Islet of Langerhans (tissue), 1 donor: ENCODE results near the gene ARHGEF40.
A peak's percentile ranks its signal among the peaks of the same experiment; 100 is the strongest.

Source experiments
- FAIRE-seq: peaks from one replicate; lab custom pipeline; 2011; peaks lifted over from hg19 to GRCh38; lab: Jason Lieb, UNC

Gene ARHGEF40

DNA sequence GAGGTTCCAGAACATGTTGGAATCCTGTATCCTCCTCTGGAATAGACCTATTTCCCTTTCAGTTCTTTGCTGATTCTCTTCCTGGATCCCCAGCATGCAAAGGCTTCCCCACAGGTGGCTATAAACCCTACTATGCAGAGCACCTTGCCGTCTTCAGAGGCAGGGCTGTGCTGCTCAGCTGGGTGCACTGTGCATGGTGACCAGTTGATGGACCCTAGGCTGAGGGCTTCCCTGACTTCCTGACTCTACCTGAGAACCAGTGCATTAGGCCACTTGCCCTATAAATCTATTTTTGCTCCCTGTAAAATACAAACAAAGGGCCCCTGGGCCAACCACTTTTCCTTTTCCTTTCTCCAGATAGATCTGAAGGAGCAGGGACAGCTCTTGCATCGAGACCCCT lies 14.3 kb downstream of the ARHGEF40 start:
- no peak for FAIRE-seq

DNA sequence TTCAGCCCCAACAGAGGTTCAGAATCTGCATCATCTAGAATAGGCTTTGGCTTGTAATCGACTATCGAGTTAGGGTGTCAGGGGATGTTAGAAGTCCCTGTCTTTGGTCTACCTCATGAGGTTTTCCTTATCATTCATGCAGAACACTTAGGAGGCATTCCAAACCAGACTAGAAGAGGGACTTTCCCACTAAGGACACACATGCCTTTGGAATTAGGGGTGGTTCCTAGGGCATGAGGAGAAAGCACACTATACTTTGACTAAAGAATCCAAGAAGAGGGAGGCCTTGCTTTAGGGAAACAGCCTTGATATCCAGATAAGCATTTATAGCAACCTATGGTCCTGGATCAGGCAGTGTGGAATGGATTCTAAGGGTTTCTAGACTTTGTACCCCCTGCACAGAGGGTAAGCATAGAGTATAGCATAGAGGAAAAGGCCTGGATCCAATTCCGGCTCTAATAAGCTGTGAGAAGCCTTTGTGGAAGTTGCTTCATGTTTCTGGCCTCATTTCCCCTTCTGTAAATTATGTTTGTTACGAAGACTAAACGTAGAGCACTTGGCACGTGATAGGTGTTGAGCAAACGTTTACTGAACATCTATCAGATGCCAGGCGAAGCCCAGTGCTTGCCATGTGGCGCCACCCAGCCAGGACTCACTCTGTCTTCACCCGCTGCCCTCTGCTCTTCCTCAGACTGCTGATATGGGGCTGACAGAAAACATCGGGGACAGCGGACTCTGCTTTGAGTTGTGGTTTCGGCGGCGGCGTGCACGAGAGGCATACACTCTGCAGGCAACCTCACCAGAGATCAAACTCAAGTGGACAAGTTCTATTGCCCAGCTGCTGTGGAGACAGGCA lies 15.1 kb downstream of the ARHGEF40 start:
- no peak for FAIRE-seq

DNA sequence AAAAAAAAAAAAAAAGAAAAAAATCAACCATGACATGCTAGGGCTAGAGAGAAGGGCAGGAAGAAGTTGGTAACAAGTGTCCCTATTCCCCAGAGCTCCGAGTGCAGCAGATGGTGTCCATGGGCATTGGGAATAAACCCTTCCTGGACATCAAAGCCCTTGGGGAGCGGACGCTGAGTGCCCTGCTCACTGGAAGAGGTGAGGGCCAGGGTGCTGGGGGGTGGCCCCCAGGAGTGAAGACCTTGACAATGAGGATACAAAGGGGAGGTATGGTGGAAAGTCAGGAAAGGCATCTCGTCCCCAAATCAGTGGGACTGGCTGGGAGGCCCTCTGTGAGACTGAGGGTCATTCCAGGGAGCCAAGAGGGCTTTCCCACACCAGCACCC lies 16.8 kb downstream of the ARHGEF40 start:
- FAIRE-seq, result no peak

DNA sequence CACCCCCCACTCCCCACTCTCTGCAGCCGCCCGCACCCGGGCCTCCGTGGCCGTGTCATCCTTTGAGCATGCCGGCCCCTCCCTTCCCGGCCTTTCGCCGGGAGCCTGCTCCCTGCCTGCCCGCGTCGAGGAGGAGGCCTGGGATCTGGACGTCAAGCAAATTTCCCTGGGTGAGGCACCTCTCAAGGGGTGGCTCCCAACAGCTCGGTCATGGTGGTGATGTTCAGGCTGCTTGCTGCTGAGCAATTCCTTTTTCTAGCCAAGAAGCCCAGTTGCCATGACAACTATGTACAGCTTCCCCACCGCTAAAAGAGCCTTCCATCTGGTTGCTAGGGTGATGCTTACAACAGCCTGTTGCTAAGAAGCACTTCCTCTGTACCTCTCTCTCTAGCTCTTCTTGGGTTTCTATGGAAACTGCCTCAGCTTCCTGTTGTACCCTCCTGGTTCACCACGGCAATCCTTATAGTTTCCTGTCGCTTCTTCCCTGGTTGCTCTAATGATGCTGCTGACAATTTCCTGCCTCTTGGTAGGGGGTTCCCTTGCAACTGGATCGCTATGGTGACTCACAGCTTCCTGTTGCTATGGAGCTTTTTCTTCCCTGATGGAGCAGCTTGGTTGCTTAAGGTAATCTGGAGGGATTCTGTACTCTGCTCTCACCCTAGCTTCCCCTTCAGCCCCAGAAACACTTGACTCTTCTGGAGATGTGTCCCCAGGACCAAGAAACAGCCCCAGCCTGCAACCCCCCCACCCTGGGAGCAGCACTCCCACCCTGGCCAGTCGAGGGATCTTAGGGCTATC lies 17.4 kb downstream of the ARHGEF40 start:
- peak; percentile 79 for FAIRE-seq

DNA sequence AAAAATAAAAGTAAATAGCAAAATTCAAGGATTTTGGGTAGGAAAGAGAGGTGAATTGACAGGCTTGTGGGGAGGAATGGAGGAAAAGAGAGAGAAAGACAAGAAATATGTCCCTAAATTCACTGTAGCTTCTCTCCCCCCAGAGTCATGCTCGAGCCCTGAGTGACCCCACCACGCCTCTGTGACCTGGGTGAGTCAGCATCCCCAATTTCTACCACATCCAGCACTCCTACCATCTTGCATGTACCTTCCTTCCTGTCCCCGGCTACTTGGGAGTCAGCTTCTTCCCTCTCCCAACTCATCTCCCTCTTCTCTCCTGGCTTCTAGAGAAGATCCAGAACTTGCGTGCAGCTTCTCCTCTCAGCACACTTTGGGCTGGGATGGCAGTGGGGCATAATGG lies 18.6 kb downstream of the ARHGEF40 start:
- no peak for FAIRE-seq

DNA sequence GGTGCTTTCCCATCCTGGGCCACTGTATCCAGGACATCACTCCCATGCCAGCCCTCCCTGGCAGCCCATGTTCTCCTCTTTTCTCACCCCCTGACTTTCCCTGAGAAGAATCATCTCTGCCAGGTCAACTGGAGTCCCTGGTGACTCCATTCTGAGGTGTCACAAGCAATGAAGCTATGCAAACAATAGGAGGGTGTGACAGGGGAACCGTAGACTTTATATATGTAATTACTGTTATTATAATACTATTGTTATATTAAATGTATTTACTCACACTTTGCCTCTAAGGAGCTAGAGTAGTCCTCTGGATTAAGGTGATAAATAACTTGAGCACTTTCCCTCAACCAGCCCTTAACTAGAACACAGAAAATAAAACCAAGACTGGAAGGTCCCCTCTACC lies 19.2 kb downstream of the ARHGEF40 start:
- FAIRE-seq, result no peak

DNA sequence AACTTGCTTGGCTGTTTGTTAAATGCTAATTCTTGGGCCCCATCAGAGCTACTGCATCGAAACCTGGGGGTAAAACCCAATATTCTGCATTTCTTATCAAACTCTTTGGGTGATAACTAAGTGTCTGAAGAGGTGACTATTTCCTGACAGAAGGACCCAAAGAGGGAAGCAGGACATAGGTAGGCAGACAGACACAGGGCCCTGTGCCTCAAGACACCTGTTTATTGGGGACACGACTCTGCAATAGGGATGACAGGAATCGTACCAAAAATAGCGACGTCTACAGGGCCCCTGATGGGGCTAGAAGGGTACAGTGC lies 19.7 kb downstream of the ARHGEF40 start:
- FAIRE-seq, result no peak

DNA sequence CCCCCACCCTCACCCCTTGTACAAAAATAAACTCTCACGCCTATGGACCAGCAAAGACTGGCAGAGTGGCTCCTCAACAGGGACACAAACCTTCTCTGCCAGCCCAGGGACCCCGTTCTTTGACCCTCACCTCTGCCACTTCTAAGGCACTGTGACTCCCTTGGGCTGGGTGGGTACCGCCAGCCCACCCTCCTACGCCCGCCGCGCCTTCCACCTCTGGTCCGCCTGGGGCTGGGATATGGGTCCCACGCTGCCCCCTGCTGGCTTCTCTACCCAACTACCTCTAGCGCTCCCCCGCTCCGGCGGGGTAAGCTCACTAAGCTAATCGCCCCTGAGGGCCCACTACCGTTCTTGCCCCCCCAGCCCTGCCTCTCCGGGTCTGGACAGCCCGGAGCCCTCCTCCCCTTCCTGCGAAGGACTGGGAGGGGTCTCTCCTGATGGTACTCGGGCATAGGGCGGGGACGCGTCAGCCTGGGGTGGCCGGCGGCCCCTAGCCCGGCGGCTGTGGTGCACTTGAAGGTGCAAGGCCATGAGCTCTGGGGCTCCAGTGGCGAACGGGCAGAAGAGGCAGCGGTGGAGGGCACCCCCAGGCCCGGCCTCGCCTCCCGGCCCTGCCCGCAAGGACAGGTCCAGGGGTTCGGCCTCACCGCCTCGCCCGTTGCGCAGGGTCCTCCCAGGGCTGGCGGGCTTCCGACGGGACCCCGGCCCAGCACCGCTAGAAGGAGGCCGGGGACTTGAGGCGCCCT lies 20.3 kb downstream of the ARHGEF40 start:
- no peak for FAIRE-seq

DNA sequence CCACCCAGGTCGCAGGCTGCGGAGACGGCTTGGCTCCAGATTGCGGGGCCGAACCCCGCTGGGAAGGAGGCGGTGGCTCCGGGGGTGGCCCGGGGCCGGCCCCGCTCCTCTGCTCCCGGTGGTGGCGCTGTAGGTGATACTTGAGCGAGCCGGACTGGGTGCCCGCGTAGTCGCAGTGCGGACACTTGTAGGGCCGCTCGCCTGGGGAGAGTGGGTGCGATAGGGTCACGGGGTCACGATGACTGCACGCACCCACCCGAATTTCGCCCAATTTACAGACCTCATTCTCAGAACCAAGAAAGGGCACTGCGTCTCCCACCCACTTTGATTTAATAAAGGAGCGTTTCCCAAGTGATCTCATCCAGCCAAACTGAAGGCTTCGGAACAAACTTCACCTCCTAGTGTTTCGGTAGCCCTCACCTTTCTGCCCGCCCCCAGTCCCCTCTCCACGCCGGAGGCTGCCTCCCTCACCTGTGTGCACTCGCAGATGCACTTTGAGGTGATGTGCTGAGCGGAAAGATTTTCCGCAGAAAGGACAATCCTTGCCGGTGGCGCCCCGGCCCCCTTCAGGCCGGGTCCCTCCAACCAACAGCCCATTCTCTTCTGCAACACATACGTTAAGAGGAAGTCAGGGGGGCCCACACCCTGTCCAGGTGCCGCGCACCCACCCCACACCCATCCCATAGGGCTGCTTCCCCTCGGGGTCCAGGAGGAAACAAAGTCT lies 21.0 kb downstream of the ARHGEF40 start:
- no peak for FAIRE-seq

DNA sequence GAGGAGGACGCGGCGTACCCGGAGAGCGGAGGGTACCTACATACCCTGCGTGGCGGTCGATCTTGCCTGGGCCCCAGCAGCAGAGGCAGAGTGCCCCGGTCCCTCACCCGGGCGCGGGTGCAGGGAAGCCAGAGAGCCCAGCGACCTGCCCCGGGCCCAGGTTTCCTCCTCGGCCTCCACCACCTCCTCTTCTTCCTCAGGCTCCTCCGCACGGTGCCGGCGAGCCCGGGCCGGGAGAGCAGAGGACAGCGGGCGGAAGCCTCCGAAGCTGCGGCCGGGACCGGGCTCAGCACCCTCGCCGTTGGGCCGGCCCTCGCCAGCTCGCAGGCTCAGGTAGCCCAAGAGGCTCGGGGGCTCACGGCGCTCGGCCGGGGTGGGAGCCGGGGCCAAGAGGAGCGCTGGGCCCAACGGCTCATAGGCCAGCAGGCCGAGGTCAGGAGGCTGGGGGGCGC lies 21.7 kb downstream of the ARHGEF40 start:
- no peak for FAIRE-seq

DNA sequence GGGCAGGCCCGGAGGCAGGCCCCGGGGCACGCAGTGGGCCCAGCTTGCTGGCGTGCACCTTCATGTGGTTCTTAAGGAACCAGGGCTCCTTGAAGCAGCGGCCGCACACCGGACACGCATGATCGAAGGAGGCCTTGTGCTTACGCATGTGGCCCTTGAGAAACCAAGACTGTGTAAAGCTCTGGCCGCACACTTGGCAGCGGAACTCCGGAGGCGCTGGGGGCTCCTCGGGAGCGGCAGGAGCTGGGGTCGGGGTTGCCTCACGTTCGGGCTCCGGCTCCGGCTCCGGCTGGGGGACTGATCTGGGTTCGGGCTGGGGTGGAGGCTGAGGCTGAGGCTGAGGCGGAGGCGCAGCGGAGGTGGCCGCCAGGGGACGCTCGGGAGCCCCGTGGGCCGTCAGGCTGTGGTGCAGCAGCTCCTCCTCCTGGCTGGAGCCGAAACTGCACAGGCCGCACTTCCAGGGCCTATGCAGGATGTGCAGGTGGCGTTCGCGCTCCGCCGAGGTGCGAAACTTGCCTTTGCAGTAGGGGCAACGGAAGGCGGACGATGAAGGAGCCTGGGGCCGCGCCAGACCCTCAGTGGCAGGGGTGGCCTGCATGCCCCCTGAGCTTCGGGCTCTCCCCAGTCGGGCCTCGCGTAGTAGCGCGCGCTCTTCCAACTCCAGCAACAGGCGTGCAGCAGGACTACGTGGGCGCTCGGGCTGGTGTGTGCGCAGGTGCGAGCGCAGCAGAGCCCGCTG lies 22.3 kb downstream of the ARHGEF40 start:
- FAIRE-seq, result no peak

DNA sequence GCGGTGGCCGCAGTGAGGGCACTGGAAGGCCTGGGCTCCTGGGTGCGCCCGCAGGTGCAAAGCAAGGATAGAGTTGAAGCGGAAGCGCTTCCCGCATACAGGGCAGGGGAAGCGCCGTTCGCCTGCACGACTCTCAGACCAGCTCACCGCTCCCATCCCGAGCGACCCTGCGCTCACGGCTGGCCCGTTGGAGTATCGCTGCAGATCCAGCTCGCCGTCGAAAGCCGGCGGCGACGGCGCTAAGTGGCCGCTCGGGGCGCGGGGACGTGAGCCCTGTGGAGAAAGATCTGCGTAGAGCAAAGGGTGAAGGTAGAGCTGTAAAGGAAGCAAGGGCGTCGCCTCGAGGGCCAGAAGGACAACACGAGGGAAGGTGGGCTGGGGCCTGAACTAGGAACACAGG lies 22.9 kb downstream of the ARHGEF40 start:
- FAIRE-seq, result no peak

DNA sequence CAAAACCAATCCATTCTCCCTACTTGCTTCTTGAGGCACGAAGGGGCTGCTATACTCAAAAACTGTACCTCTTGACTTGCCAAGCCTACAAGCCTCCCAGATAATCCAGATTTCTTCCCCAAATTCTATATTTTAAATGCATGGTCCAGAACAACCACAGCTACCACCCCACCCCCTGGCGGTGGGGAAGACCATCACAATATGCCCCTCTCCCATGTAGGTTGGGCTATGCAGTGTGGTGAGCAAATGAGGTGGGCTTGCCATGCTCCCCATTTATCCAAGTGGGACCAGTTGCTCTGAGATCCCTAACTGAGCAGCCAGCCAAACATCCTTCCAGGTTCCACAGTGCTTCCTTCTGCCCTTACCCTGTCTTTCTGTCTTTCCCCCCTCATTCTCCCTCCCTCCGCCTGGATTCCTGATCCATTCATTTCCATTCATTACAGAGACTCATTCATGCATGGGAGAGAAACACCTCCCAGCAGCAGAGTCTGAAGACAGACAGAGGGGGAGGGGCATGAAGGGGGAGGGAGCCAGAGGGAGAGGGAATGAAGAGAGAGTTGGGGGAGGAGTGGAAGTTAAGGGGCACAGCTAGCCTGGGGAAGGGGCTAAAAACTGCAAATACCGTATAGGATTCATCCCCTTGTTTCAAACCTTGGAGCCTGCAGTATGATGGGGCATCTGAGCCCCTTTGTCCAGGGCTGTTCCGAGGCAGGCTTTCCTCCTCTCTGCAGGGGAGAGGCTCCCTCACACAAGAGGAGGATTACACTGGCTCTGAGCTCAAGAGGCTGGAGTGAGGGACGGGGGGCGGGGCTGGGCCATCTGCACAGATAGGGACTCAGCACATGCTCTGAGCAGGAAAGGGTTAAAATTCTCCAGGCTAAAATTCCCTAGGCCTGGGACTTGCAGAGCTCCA lies 23.9 kb downstream of the ARHGEF40 start:
- no peak for FAIRE-seq

DNA sequence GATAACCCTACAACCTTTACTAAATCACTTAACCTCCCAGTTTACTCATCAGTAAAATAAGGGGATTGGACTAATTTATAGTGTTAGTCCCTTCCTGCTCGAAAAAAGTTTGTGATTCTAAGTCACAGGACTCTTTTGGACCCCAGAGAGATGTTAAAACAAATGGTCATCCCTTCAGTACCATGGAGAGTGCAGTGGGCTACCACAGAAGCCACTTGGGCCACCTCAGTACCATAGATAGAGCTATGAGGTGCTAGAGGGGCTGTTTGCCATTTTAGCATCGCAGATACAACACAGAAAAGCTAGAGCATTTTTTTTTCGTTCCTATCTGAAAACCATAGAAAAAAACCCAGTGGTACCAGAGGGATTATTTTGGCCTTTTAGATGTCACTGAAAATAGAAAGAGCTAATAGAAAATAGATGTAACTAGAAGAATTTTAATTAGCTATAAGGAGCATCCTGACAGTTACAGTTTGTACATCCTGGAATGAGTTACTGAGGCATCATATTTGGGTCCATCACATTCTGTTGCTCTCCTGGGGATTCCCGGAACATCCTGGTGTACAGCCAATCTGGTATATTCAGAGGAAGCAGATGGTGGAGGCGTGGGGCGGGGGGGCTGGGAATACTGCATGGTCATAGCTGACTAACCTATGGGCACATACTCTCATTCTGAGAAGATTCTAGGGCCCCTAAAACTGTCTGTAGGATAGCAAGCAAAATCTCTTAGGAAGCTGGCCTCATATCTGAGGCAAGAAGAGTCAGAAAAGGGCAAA lies 25.5 kb downstream of the ARHGEF40 start:
- FAIRE-seq, result no peak

DNA sequence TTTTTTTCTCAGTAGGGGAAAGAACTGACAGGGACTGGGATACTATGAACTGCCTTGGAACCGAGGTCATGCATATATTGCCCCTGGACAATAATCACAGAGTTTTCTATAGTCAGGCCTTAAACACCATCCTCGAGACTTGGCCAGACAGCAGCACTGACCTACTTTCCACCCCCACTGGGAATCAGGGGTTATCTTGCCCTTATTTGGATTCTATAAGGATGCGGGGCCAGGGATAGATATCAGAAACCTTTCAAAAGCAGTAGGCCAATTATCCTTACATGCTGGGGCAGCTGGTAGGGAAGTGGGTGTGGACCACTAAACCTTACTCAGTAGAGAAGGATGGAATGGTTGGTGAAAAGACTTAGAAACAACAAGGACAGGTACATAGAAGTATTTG lies 26.3 kb downstream of the ARHGEF40 start:
- no peak for FAIRE-seq

DNA sequence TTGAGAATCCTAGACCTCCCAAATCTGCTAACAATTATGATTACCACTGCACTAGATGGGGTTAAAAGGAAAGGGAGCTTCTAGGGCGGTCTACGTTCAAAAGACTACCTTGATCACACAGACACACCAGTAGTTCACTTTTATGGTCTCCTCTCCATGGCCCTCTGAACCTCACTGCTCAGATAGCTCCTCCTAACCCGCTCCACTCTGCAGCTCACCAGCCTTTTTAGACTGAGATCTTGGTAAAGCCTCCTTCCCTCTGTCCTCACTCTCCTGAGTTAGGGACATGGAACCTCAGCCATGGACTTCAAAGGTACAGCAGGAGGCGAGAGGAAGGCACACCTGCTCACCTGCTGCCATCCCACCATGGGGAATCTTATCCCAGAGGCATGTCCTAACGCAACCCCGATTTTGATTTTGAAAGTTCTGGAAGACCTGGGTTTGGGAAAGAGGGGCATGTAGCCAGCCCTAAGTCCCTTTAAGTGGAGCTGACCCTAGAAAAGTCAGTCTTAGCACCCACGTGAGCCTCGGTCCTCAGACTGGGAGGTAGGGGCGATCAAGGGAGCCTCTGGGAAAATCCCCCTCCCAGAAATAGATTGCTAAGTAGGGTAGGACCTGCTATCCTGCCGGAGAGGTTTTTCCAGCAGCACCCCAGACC lies 27.0 kb downstream of the ARHGEF40 start:
- FAIRE-seq, result no peak

DNA sequence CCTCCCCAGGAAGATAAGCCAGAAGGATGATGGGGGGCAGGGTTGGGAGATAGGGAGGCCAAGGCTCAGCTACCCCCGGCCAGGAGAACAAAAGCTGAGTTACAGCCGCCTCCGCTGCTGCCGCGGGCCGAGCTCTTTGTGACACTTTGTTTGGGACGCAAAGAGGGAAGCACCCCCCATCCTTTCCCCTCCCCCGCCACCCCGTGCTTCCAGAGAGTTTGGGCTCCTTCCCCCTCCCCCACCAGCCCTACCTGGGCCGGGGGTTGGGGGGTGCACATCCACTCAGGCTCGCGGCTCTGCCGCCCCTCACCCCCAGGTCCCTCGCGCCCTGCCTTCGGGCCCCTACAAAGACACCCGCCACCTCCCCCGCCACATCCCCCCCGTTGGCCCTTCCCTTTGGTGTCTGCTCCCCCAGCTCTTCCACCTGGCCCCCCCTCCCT lies 27.6 kb downstream of the ARHGEF40 start:
- FAIRE-seq, result no peak

DNA sequence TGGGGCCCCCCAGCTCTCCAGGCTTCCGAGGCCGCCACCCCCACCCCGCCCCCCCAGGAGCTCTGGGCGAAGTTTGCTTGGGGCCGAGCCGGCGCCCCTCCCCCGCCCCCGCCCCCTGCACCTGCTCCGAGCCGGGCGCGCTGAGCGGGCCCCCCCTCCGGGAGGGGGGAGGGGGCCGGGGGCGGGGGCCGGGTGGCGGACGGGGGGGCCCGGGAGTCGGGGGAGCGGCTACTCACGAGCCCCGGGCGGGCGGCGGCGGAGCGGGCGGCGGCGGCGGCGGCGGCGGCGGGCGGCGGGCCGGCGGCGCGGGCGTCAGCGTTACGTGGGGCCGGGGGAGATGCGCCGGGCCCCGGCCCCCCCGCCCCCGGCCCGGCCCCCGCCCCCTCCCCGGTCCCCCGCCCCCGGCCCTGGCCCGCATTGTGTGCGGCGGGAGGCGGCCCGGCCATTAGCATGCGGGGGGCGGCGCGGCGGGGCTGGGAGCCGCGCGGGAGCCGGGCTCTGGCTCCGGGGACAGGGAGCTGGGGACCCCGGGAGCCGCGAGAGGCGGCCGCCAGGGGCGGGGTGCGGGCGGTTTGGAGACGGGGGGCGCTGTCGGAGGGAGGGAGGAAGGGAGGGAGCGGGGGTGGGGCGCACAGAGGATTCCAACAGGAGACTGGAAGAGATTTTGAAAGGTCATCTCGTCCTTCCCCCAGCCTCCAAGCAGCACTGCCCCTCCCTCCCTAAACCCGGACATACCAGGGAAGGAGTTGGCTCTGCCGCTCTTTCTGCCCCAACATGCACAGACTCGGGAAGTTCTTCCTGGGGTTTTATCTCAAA lies 28.2 kb downstream of the ARHGEF40 start, which contains the start of gene ZNF219:
TSS of gene ZNF219 (minus strand) at position 580 of the 816 bp plus-strand sequence. CDS start 5,064 bp downstream, outside the sequence.
- FAIRE-seq, result no peak
